ENCODE results near the gene NFASC. TPM values are rescaled to one million over a fixed set of nuclear protein-coding genes. Genes with fewer than 3 reads are reported as not detected.

Gene NFASC
- total RNA-seq, 8 experiments from 2014 or later, result 0.56 to 85.7 (median 43.3) TPM

GRCh38 chr1:205028390-205028789 lies 157.7 kb downstream of the NFASC start:
- peaks cover 67 to 69% of the 10 kb centered on the region in 2 donors for H3K4me1 ChIP-seq (replicated peaks in 1 of 2)
- no peak for ATAC-seq (replicated peaks in 6 of 8)
- H3K4me3 ChIP-seq, result no peak overlapping the region
- H3K27ac ChIP-seq, result no peak overlapping the region
- WGBS, 10 experiments, result 29 to 67% (median 60%) methylated on average over 1 to 3 of the region's 7 CpGs; no CpG with 5 or more reads in 5 of the 10 experiments
- in situ Hi-C loops (cut with MboI; ENCODE audit: low pct_unique_long_range_greater_than_20kb in 2 of 9, low sequenced_read_pairs in 9 of 9, unreplicated experiment in 9 of 9), result no loop called here

GRCh38 chr1:205028924-205029323 lies 158.3 kb downstream of the NFASC start:
- Histone ChIP-seq H3K4me1 (replicated peaks in 1 of 2) (peaks cover 68 to 69% of the 10 kb centered on the region in 2 donors), H3K4me3 (no peak overlapping the region), H3K27ac (no peak overlapping the region)
- 0 to 87% (median 50%) methylated on average over 1 to 4 of the region's 4 CpGs; no CpG with 5 or more reads in 1 of the 10 experiments for WGBS, 10 experiments
- in situ Hi-C loops (cut with MboI; ENCODE audit: low pct_unique_long_range_greater_than_20kb in 2 of 9, low sequenced_read_pairs in 9 of 9, unreplicated experiment in 9 of 9), result no loop called here
- no peak for ATAC-seq (replicated peaks in 6 of 8)

DNA sequence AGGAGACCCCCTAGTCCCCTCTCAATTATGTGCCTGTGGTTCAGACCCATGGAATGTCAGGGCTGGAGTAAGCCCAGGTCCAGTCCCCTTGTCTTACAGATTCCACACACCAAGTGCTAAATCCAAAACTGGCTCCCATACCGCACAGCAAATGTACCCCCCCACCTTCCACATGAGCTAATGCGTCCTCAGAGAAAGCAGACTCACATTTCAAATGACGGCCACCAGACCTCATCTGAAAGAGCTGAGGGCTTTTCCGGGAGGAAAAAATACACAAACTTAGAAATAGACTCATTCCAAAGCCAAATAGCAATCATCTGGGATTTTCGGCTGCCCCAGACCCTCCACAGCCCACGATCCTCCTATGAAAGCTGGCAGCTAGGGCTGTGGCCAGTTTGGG lies 159.6 kb downstream of the NFASC start:
- in situ Hi-C loops (cut with MboI; ENCODE audit: low pct_unique_long_range_greater_than_20kb in 2 of 9, low sequenced_read_pairs in 9 of 9, unreplicated experiment in 9 of 9), result no loop called here
- WGBS, 10 experiments, result 19 to 75% (median 60%) methylated on average over 1 to 6 of the region's 6 CpGs; no CpG with 5 or more reads in 3 of the 10 experiments
- Histone ChIP-seq H3K4me3 (no peak overlapping the region), H3K4me1 (replicated peaks in 1 of 2) (peaks cover 68 to 69% of the 10 kb centered on the region in 2 donors), H3K27ac (peak overlapping the region; percentile 5 to 20)
- no peak for ATAC-seq (replicated peaks in 6 of 8)

DNA sequence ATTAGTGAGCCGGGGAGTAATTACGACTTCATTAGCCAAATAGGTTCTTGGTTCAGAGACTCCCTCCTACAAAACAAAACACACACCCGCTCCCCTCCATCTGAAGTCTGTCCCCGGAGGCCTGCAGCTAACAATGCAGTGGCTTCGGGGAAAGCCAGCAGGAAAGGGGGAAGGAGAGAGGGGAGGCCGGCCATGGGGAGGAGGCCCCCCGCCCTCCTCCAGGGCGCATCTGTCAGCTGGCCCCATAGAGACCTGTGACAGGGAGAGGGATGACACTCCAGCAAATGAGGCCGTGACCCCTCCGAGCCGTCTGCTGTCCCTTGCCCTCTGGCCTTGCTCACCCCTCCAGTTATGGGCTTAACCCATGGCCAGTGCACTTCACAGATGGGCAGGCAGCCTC lies 160.2 kb downstream of the NFASC start:
- in situ Hi-C loops (cut with MboI; ENCODE audit: low pct_unique_long_range_greater_than_20kb in 2 of 9, low sequenced_read_pairs in 9 of 9, unreplicated experiment in 9 of 9), result no loop called here
- Histone ChIP-seq H3K4me1 (replicated peaks in 1 of 2) (peaks cover 62 to 64% of the 10 kb centered on the region in 2 donors), H3K27ac (peak overlapping the region in 1 of 2 donors; percentile 5), H3K4me3 (no peak overlapping the region)
- 4 to 100% (median 19%) methylated on average over 1 to 8 of the region's 11 CpGs; no CpG with 5 or more reads in 4 of the 10 experiments for WGBS, 10 experiments
- peak in 5 of 8 experiments; percentile 53 to 75 (median 66) for ATAC-seq (replicated peaks in 6 of 8)

- in situ Hi-C loops (cut with MboI; ENCODE audit: low pct_unique_long_range_greater_than_20kb in 2 of 9, low sequenced_read_pairs in 9 of 9, unreplicated experiment in 9 of 9), result no loop called here
- ATAC-seq (replicated peaks in 6 of 8), result no peak
Observed at GRCh38 chr1:205032508-205032907, 161.8 kb downstream of the NFASC start.

GRCh38 chr1:205037539-205037938 lies 166.9 kb downstream of the NFASC start:
- no peak for ATAC-seq (replicated peaks in 6 of 8)
- in situ Hi-C loops (cut with MboI; ENCODE audit: low pct_unique_long_range_greater_than_20kb in 2 of 9, low sequenced_read_pairs in 9 of 9, unreplicated experiment in 9 of 9), result no loop called here
- Histone ChIP-seq H3K4me1 (replicated peaks in 1 of 2) (peaks cover 0 to 13% of the 10 kb centered on the region in 2 donors), H3K4me3 (no peak overlapping the region), H3K27ac (no peak overlapping the region)
- WGBS, 10 experiments, result 42 to 100% (median 80%) methylated on average over 1 to 9 of the region's 9 CpGs; no CpG with 5 or more reads in 1 of the 10 experiments

More at GRCh38 chr1:205032508-205032907, 161.8 kb downstream of the NFASC start:
- Histone ChIP-seq H3K4me1 (replicated peaks in 1 of 2) (peaks cover 46 to 48% of the 10 kb centered on the region in 2 donors), H3K27ac (no peak overlapping the region), H3K4me3 (no peak overlapping the region)
- WGBS, 10 experiments, result 20 to 100% (median 84%) methylated on average over 1 to 5 of the region's 7 CpGs; no CpG with 5 or more reads in 6 of the 10 experiments

GRCh38 chr1:205038132-205038786 lies 167.6 kb downstream of the NFASC start:
- H3K27ac ChIP-seq, result no peak overlapping the region
- in situ Hi-C loops (cut with MboI; ENCODE audit: low pct_unique_long_range_greater_than_20kb in 2 of 9, low sequenced_read_pairs in 9 of 9, unreplicated experiment in 9 of 9), result no loop called here
- 17 to 86% (median 66%) methylated on average over 1 to 6 of the region's 6 CpGs; no CpG with 5 or more reads in 4 of the 10 experiments for WGBS, 10 experiments
- no peak for ATAC-seq (replicated peaks in 6 of 8)
- H3K4me1 ChIP-seq (replicated peaks in 1 of 2), result peaks cover 3 to 16% of the 10 kb centered on the region in 2 donors
- H3K4me3 ChIP-seq, result no peak overlapping the region

DNA sequence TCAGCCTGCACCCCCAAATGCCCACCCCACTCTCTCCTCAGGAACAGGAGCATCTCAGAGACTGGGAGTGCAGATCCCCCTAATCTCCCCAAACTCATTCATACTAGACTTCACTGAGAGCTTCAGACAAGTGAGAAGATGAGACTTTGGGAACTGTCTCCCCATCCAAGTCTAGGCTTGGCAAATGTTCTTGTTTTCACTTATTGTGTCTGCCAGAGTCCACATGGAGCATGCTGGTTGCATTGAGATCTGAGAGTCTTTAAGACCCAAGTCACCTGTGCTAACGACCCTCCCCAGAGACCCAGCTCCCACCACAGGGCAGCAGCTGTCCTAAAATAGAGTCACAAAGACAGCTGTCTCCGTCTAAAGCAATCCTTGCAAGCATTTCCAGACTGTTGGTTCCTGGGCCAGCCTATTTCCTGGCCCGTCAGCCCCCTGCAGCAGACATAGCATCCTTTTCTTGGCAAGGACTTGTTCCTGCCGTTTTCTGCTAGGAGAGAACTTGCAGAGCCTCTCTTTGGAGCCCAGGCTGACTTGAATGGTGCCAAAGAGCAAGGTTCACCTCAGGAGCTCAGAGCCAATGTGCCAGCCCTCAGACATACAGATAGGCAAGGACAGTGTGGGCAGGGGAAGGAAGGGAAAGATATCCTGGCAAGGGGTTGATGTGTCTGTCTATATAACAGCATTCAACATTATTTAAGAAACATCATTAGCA lies 170.5 kb downstream of the NFASC start:
- Histone ChIP-seq H3K4me1 (replicated peaks in 1 of 2) (peaks cover 21 to 37% of the 10 kb centered on the region in 2 donors), H3K4me3 (no peak overlapping the region), H3K27ac (no peak overlapping the region)
- in situ Hi-C loops (cut with MboI; ENCODE audit: low pct_unique_long_range_greater_than_20kb in 2 of 9, low sequenced_read_pairs in 9 of 9, unreplicated experiment in 9 of 9), result no loop called here
- WGBS, 10 experiments, result 13 to 80% (median 57%) methylated on average over 1 to 4 of the region's 4 CpGs; no CpG with 5 or more reads in 1 of the 10 experiments
- ATAC-seq (replicated peaks in 6 of 8), result no peak

- 33 to 71% (median 65%) methylated on average over 2 to 15 of the region's 16 CpGs; no CpG with 5 or more reads in 2 of the 10 experiments for WGBS, 10 experiments
- in situ Hi-C loops (cut with MboI; ENCODE audit: low pct_unique_long_range_greater_than_20kb in 2 of 9, low sequenced_read_pairs in 9 of 9, unreplicated experiment in 9 of 9), result no loop called here
- Histone ChIP-seq H3K4me1 (replicated peaks in 1 of 2) (peaks cover 32 to 47% of the 10 kb centered on the region in 2 donors), H3K27ac (peak overlapping the region in 1 of 2 donors; percentile 54), H3K4me3 (peak overlapping the region in 4 of 5 donors; percentile 28 to 40 (median 32))
- ATAC-seq (replicated peaks in 6 of 8), result no peak
Observed at GRCh38 chr1:205041998-205042910, 171.6 kb downstream of the NFASC start.

DNA sequence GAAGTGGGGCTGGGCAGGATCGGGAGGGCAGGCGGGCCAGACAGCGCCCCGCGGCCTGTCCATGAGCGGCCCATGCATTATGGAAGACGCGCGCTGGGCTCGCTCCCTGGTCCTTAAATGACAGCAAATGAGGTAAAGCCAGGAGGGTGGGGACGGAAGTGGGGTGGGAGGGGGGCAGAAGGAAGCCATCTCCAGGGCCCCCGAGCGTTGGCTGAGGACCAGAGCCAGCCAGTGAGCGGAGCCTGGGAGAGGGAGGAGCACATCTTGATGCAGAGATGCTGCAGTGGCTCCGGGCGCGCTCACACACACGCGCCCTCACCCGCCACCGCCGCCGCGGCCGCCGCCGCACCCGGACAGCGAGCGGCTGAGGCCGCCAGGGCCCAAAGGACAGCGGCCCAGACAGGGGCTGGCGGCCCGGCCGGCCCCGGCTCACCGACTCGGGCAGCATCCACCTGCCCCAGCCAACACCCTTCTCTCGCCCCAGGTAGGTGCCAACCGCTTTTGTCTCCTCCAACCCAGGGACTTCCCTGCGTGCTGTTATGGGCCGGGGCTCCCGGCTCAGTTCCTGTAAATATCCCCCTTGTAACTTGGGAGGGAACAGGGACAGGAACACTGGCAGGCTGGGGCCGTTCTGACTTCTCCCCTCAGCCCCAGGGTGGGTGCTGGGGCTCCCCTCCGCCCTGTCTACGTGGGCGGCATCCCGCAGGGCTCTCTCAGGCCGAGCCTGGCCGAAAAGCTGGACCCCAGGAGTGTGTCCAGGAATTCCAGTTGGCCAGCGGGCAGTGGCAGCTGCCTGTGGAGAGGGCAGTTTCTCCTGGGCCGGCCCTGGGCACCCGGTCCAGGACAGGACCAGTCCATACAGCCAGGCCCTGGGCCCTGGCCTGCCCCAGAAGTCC lies 172.5 kb downstream of the NFASC start, which contains the start of gene CNTN2:
Gene CNTN2 (plus strand): TSS at position 302 of the 896 bp plus-strand sequence. CDS start 9,974 bp downstream, outside the sequence.
- Histone ChIP-seq H3K4me3 (peak within 1 kb of the TSS; percentile 28 to 40 (median 30)), H3K4me1 (replicated peaks in 1 of 2) (peaks cover 41 to 56% of the 10 kb centered on the region in 2 donors), H3K27ac (peak within 1 kb of the TSS; percentile 17 to 54)
- WGBS, 10 experiments, result 25 to 50% (median 31%) methylated on average over 3 to 22 of the region's 53 CpGs; no CpG with 5 or more reads in 5 of the 10 experiments
- in situ Hi-C loops (cut with MboI; ENCODE audit: low pct_unique_long_range_greater_than_20kb in 2 of 9, low sequenced_read_pairs in 9 of 9, unreplicated experiment in 9 of 9), result no loop called here
- peak; percentile 83 to 95 (median 92) for ATAC-seq (replicated peaks in 6 of 8)

DNA sequence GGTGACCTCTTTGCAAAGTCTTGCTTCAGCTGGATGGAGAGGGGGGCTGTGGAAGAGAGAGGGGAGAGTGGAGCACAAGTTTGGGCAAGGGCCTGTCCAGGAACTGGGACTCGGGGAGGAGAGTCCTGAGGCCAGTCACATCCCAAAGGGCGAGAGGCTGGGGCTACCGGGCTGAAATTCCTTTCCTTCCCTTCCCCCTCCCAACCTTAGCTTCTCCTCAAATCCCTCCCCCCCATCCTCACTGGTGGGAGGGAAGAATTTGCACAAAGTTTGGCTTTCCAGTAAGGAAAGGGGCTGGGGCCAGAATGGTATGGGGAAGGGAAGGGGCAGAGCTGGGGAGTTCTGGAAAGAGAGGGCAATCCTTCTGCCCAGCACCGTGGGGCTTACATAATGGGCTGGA lies 173.2 kb downstream of the NFASC start:
- Histone ChIP-seq H3K4me3 (peak overlapping the region; percentile 28 to 40 (median 30)), H3K27ac (no peak overlapping the region), H3K4me1 (replicated peaks in 1 of 2) (peaks cover 48 to 59% of the 10 kb centered on the region in 2 donors)
- 20% methylated on average over 1 of the region's 4 CpGs; no CpG with 5 or more reads in 9 of the 10 experiments for WGBS, 10 experiments
- no peak for ATAC-seq (replicated peaks in 6 of 8)
- in situ Hi-C loops (cut with MboI; ENCODE audit: low pct_unique_long_range_greater_than_20kb in 2 of 9, low sequenced_read_pairs in 9 of 9, unreplicated experiment in 9 of 9), result no loop called here
